Dedifferentiated amniotic fluid mesenchymal stem cell (primary cell): ENCODE results near the gene L3MBTL4.
"Not testable (repeated sequence)": the region's sequence is repeated elsewhere in the genome, so short reads cannot be mapped to it uniquely, and the experiment has no call there.

Experiments
- DNase-seq: peaks from one replicate; pipeline ENCODE4 v3.0.0-alpha.2; 2016; ENCODE audit errors: extremely low spot score

L3MBTL4 gene

GRCh38 chr18:6310714-6311113 is 104.0 kb downstream of the L3MBTL4 start:
- DNase-seq: no peak

GRCh38 chr18:6297875-6298274 is 116.8 kb downstream of the L3MBTL4 start:
- no peak for DNase-seq

GRCh38 chr18:6294148-6294784 is 120.4 kb downstream of the L3MBTL4 start:
- DNase-seq: no peak

GRCh38 chr18:6289843-6290242 is 124.9 kb downstream of the L3MBTL4 start:
- DNase-seq: no peak

- DNase-seq: no peak
Observed at GRCh38 chr18:6286585-6286984, 128.1 kb downstream of the L3MBTL4 start.

- no peak for DNase-seq
Observed at GRCh38 chr18:6284761-6285160, 129.9 kb downstream of the L3MBTL4 start.

- no peak for DNase-seq
Observed at GRCh38 chr18:6284300-6284699, 130.4 kb downstream of the L3MBTL4 start.

GRCh38 chr18:6281874-6282273 is 132.8 kb downstream of the L3MBTL4 start:
- DNase-seq: no peak

- DNase-seq: no peak
Observed at GRCh38 chr18:6280211-6280743, 134.4 kb downstream of the L3MBTL4 start.

- DNase-seq: no peak
Observed at GRCh38 chr18:6279308-6279707, 135.4 kb downstream of the L3MBTL4 start.

GRCh38 chr18:6273423-6273822 is 141.3 kb downstream of the L3MBTL4 start:
- no peak for DNase-seq

GRCh38 chr18:6272144-6272543 is 142.6 kb downstream of the L3MBTL4 start:
- DNase-seq: not testable (repeated sequence)

- DNase-seq: no peak
Observed at GRCh38 chr18:6271585-6271984, 143.1 kb downstream of the L3MBTL4 start.

- DNase-seq: no peak
Observed at GRCh38 chr18:6270771-6271216, 143.9 kb downstream of the L3MBTL4 start.

GRCh38 chr18:6269660-6270332 is 144.9 kb downstream of the L3MBTL4 start:
- DNase-seq: no peak

GRCh38 chr18:6266212-6266611 is 148.5 kb downstream of the L3MBTL4 start:
- no peak for DNase-seq

GRCh38 chr18:6261938-6262337 is 152.8 kb downstream of the L3MBTL4 start:
- no peak for DNase-seq

- DNase-seq: not testable (repeated sequence)
Observed at GRCh38 chr18:6259324-6259723, 155.4 kb downstream of the L3MBTL4 start.

GRCh38 chr18:6257950-6258349 is 156.8 kb downstream of the L3MBTL4 start:
- DNase-seq: no peak

GRCh38 chr18:6256521-6256920 is 158.2 kb downstream of the L3MBTL4 start:
- DNase-seq: no peak

GRCh38 chr18:6255886-6256285 is 158.8 kb downstream of the L3MBTL4 start:
- no peak for DNase-seq

GRCh38 chr18:6255116-6255705 is 159.5 kb downstream of the L3MBTL4 start:
- no peak for DNase-seq

- no peak for DNase-seq
Observed at GRCh38 chr18:6254456-6254855, 160.3 kb downstream of the L3MBTL4 start.
